IMR-90 (cell line): ENCODE data around the gene UQCRC2. TPM values are rescaled to one million over a fixed set of nuclear protein-coding genes. Genes with fewer than 3 reads are reported as not detected.

Experiments
- ATAC-seq: fragments of 200-7000 bp; cut with Tn5 transposase; 2 replicates; pipeline ENCODE4 v1.9.1; 2020; ENCODE audit warnings: low read depth, mild to moderate bottlenecking, moderate library complexity
- BruUV-seq: library from RNA; stranded (reverse); fragments of 400-500 nt; replicated peaks from 2 replicates; lab custom pipeline; 2021; lab: Mats Ljungman, UMichigan
- CTCF ChIA-PET: fragments of 300-600 bp; formaldehyde crosslinking; extraction: SDS; loops from one replicate; lab custom pipeline; 2021; ENCODE audit warnings: antibody characterized with exemption; lab: Yijun Ruan, JAX
- POLR2A ChIA-PET: fragments of 300-600 bp; sonication (Branson Sonifier 250); formaldehyde crosslinking; loops from one replicate; lab custom pipeline; 2022; ENCODE audit warnings: antibody characterized with exemption; ENCODE audit not compliant: unreplicated experiment; lab: Charles Lee
- DNase-seq: peaks from one replicate; pipeline ENCODE4 v3.0.0; 2013
- H2AFZ ChIP-seq: replicated peaks from 2 replicates; pipeline ENCODE3; 2013; ENCODE audit warnings: low read length, mild to moderate bottlenecking; ENCODE audit not compliant: poor library complexity
- H2AK5ac ChIP-seq: 2 replicates; pipeline ENCODE4 v1.6.1; 2013; ENCODE audit warnings: low read depth, low read length, inconsistent platforms
- H2AK9ac ChIP-seq: replicated peaks from 2 replicates; pipeline ENCODE3; 2013; ENCODE audit warnings: mild to moderate bottlenecking, low read depth, low read length, moderate library complexity; ENCODE audit not compliant: poor library complexity
- H2BK120ac ChIP-seq: 2 replicates; pipeline ENCODE4 v1.6.1; 2013; ENCODE audit warnings: low read depth, low read length, inconsistent platforms
- H2BK15ac ChIP-seq: 3 replicates; pipeline ENCODE4 v1.6.1; 2013; ENCODE audit warnings: low read depth, low read length, inconsistent platforms
- H2BK20ac ChIP-seq: 2 replicates; pipeline ENCODE4 v1.6.1; 2013; ENCODE audit warnings: low read depth, mild to moderate bottlenecking, inconsistent platforms, low read length, moderate library complexity
- H2BK5ac ChIP-seq: 2 replicates; pipeline ENCODE4 v1.6.1; 2013; ENCODE audit warnings: mild to moderate bottlenecking, low read depth, low read length, inconsistent platforms; ENCODE audit not compliant: poor library complexity, severe bottlenecking
- H3K14ac ChIP-seq: replicated peaks from 2 replicates; pipeline ENCODE4 v1.6.1; 2013; ENCODE audit warnings: low read depth, low read length, inconsistent platforms
- H3K18ac ChIP-seq: 2 replicates; pipeline ENCODE4 v1.6.1; 2013; ENCODE audit warnings: low read depth, low read length, control low read depth
- H3K23ac ChIP-seq: 2 replicates; pipeline ENCODE4 v1.6.1; 2013; ENCODE audit warnings: low read depth, low read length, inconsistent platforms
- H3K27ac ChIP-seq: 2 replicates; pipeline ENCODE4 v1.5.1; 2013; ENCODE audit warnings: mild to moderate bottlenecking, control low read depth, low read length; ENCODE audit not compliant: insufficient read depth
- H3K27me3 ChIP-seq: 2 replicates; pipeline ENCODE4 v1.6.1; 2013; ENCODE audit warnings: low read length; ENCODE audit not compliant: control insufficient read depth, insufficient read depth
- H3K36me3 ChIP-seq: 2 replicates; pipeline ENCODE4 v1.6.1; 2013; ENCODE audit warnings: low read length, mixed read lengths; ENCODE audit not compliant: control insufficient read depth, insufficient read depth
- H3K4ac ChIP-seq: 2 replicates; pipeline ENCODE4 v1.6.1; 2013; ENCODE audit warnings: low read depth, low read length, inconsistent platforms
- H3K4me1 ChIP-seq: 2 replicates; pipeline ENCODE4 v1.6.1; 2013; ENCODE audit warnings: low read length, mixed read lengths; ENCODE audit not compliant: control insufficient read depth, insufficient read depth
- H3K4me2 ChIP-seq: 2 replicates; pipeline ENCODE4 v1.6.1; 2013; ENCODE audit warnings: low read depth, mild to moderate bottlenecking, control low read depth, low read length, moderate library complexity
- H3K4me3 ChIP-seq: 2 replicates; pipeline ENCODE4 v1.5.1; 2013; ENCODE audit warnings: low read depth, mild to moderate bottlenecking, control low read depth, low read length, moderate library complexity; ENCODE audit not compliant: insufficient read depth
- H3K56ac ChIP-seq: 2 replicates; pipeline ENCODE4 v1.6.1; 2013; ENCODE audit warnings: low read length, inconsistent platforms; ENCODE audit not compliant: insufficient read depth; ENCODE audit errors: extremely low read depth
- H3K79me1 ChIP-seq, 2 experiments: 2 replicates each; pipeline ENCODE4 v1.6.1; 2013; ENCODE audit warnings: low read length in 2 of 2, inconsistent platforms in 1 of 2, low read depth in 1 of 2
- H3K9ac ChIP-seq: 2 replicates; pipeline ENCODE4 v1.6.1; 2013; ENCODE audit warnings: low read depth, low read length, control low read depth
- H3K9me1 ChIP-seq: 2 replicates; pipeline ENCODE4 v1.6.1; 2013; ENCODE audit warnings: low read length, inconsistent platforms; ENCODE audit not compliant: insufficient read depth
- H3K9me3 ChIP-seq: 2 replicates; pipeline ENCODE4 v1.6.1; 2013; ENCODE audit warnings: low read length; ENCODE audit not compliant: control insufficient read depth, insufficient read depth
- H4K20me1 ChIP-seq: 2 replicates; pipeline ENCODE4 v1.6.1; 2013; ENCODE audit warnings: low read length, inconsistent platforms; ENCODE audit not compliant: insufficient read depth
- H4K5ac ChIP-seq: 2 replicates; pipeline ENCODE4 v1.6.1; 2013; ENCODE audit warnings: mild to moderate bottlenecking, low read depth, low read length, control low read depth
- H4K8ac ChIP-seq, 2 experiments: 2 replicates each; pipeline ENCODE4 v1.6.1; 2013; ENCODE audit warnings: low read depth in 2 of 2, low read length in 2 of 2, control low read depth in 1 of 2, inconsistent platforms in 1 of 2
- H4K91ac ChIP-seq: 2 replicates; pipeline ENCODE4 v1.6.1; 2013; ENCODE audit warnings: low read depth, low read length, inconsistent platforms; ENCODE audit not compliant: insufficient read depth
- BHLHE40 ChIP-seq: fragments of 150-350 bp; IDR thresholded peaks from 2 replicates; pipeline ENCODE4 v1.6.1; 2016; ENCODE audit warnings: mild to moderate bottlenecking, low read depth, low read length
- CEBPB ChIP-seq: IDR thresholded peaks from 2 replicates; pipeline ENCODE4 v1.6.1; 2012; ENCODE audit warnings: low read depth, low read length, improper control_type of control experiment
- CHD1 ChIP-seq: IDR thresholded peaks from 2 replicates; pipeline ENCODE4 v1.6.1; 2012; ENCODE audit warnings: low read depth, low read length, improper control_type of control experiment
- CTCF ChIP-seq: conservative IDR thresholded peaks from 2 replicates; pipeline ENCODE4 v1.5.1; 2012; ENCODE audit warnings: mild to moderate bottlenecking, low read depth, low read length, improper control_type of control experiment
- ELK1 ChIP-seq: fragments of 150-350 bp; IDR thresholded peaks from 2 replicates; pipeline ENCODE4 v1.6.1; 2016; ENCODE audit warnings: low read depth, mild to moderate bottlenecking, low read length, moderate library complexity, borderline replicate concordance
- FOS ChIP-seq: fragments of 150-350 bp; IDR thresholded peaks from 2 replicates; pipeline ENCODE4 v1.6.1; 2016; ENCODE audit warnings: low read depth, low read length
- MAFK ChIP-seq: IDR thresholded peaks from 2 replicates; pipeline ENCODE4 v1.6.1; 2012; ENCODE audit warnings: low read depth, low read length, improper control_type of control experiment
- MAZ ChIP-seq: IDR thresholded peaks from 2 replicates; pipeline ENCODE4 v1.6.1; 2012; ENCODE audit warnings: low read depth, mild to moderate bottlenecking, low read length, improper control_type of control experiment, moderate library complexity, borderline replicate concordance
- MXI1 ChIP-seq: IDR thresholded peaks from 2 replicates; pipeline ENCODE4 v1.6.1; 2012; ENCODE audit warnings: low read depth, mild to moderate bottlenecking, low read length, moderate library complexity, borderline replicate concordance
- NFE2L2 ChIP-seq: fragments of 150-350 bp; IDR thresholded peaks from 2 replicates; pipeline ENCODE4 v1.6.1; 2016; ENCODE audit warnings: low read depth, mild to moderate bottlenecking, low read length
- POLR2A ChIP-seq: IDR thresholded peaks from 2 replicates; pipeline ENCODE4 v1.6.1; 2012; ENCODE audit warnings: mild to moderate bottlenecking, low read depth, low read length
- RAD21 ChIP-seq: IDR thresholded peaks from 2 replicates; pipeline ENCODE4 v1.6.1; 2012; ENCODE audit warnings: low read length, improper control_type of control experiment
- RCOR1 ChIP-seq: IDR thresholded peaks from 2 replicates; pipeline ENCODE4 v1.6.1; 2012; ENCODE audit warnings: mild to moderate bottlenecking, low read length, improper control_type of control experiment; ENCODE audit not compliant: insufficient replicate concordance
- RFX5 ChIP-seq: IDR thresholded peaks from 2 replicates; pipeline ENCODE4 v1.8.0; 2012; ENCODE audit warnings: low read depth, mild to moderate bottlenecking, low read length, moderate library complexity
- SMC3 ChIP-seq: fragments of 150-350 bp; IDR thresholded peaks from 2 replicates; pipeline ENCODE4 v1.6.1; 2016; ENCODE audit warnings: low read depth, mild to moderate bottlenecking, antibody characterized with exemption, low read length, moderate library complexity
- USF2 ChIP-seq: fragments of 150-350 bp; IDR thresholded peaks from 2 replicates; pipeline ENCODE4 v1.6.1; 2017; ENCODE audit warnings: mild to moderate bottlenecking, antibody characterized with exemption, low read length, low read depth
- WGBS, 2 experiments: methylation state at CpG; one replicate each; pipeline versions ENCODE4 v1.1.5 to v1.1.7; 2013; ENCODE audit warnings: missing lambda C conversion rate in 2 of 2; ENCODE audit not compliant: insufficient read length in 1 of 2; ENCODE audit errors: extremely low coverage in 2 of 2; 5-methylcytosine and 5-hydroxymethylcytosine counted together
- dilution Hi-C: fragments of 300-500 bp; cut with HindIII; formaldehyde crosslinking; loops from one replicate; pipeline ENCODE4 v1.14.3; 2018; ENCODE audit warnings: low sequenced_read_pairs; ENCODE audit not compliant: unreplicated experiment
- in situ Hi-C: fragments of 300-500 bp; cut with MboI; formaldehyde crosslinking; loops from 3 replicates; pipeline ENCODE4 v1.14.3; 2019; ENCODE audit warnings: low sequenced_read_pairs, inconsistent platforms, mixed read lengths
- intact Hi-C: fragments of 100-400 bp; cut with micrococcal nuclease; formaldehyde crosslinking; loops from 2 replicates; pipeline ENCODE4 v1.10.0; 2022
- polyA plus RNA-seq, 3 experiments: library from polyadenylated mRNA; depleted of rRNA; stranded (reverse); fragments of >200 nt; gene quantifications; 2 replicates each; pipeline ENCODE4 v1.2.3, GENCODE V29; 2012; ENCODE audit warnings: low replicate concordance in 1 of 3
- total RNA-seq: library from RNA; depleted of rRNA; stranded (reverse); fragments of >200 nt; gene quantifications from 2 replicates; pipeline ENCODE4 v1.2.3, GENCODE V29; 2012

The UQCRC2 gene
- total and polyA plus RNA-seq, 2 of the 4 experiments (the other 2 are of a cell fraction) = 191 to 284 TPM

- no peak for DNase-seq
- Histone ChIP-seq H3K4ac (no peak overlapping the region), H3K27ac (no peak overlapping the region), H4K91ac (no peak overlapping the region), H4K5ac (no peak overlapping the region), H4K8ac (no peak overlapping the region), H2AK9ac (no peak overlapping the region), H2BK20ac (no peak overlapping the region), H3K18ac (no peak overlapping the region), H3K27me3 (no peaks in the 10 kb centered on the region), H3K56ac (no peak overlapping the region), H3K9me3 (no peaks in the 10 kb centered on the region), H2BK15ac (no peak overlapping the region), H3K23ac (no peak overlapping the region), H2BK5ac (no peak overlapping the region), H3K9ac (no peak overlapping the region), H2AFZ (no peak overlapping the region), H3K14ac (no peak overlapping the region), H2BK120ac (no peak overlapping the region), H3K9me1 (no peaks in the 10 kb centered on the region), H3K36me3 (peaks cover 60% of the 10 kb centered on the region), H3K4me2 (no peak overlapping the region), H3K4me3 (no peak overlapping the region), H3K79me1 (peaks cover 0 to 3% of the 10 kb centered on the region in 2 experiments; a peak in 1 of 4 replicates), H3K4me1 (no peaks in the 10 kb centered on the region), H2AK5ac (no peak overlapping the region), H4K20me1 (no peaks in the 10 kb centered on the region)
- WGBS, 2 experiments = 100% methylated on average over 1 of the region's 4 CpGs; no CpG with 5 or more reads in 1 of the 2 experiments
- ChIA-PET CTCF (no interaction called here), POLR2A (interaction anchor here (0.7 kb wide), 1 partner anchor 11 kb away, joined by 3 read pairs; no protein-coding TSS in a partner anchor)
- in situ Hi-C loops = no loop called here
- dilution Hi-C loops = no loop called here
- no peak for ATAC-seq
- intact Hi-C loops = no loop called here
- TF ChIP-seq POLR2A (no peak), RFX5 (no peak), RAD21 (no peak), USF2 (no peak), MXI1 (no peak), RCOR1 (no peak), FOS (no peak), CTCF (no peak), CHD1 (no peak), ELK1 (no peak), SMC3 (no peak), MAZ (no peak), NFE2L2 (no peak), MAFK (no peak), BHLHE40 (no peak), CEBPB (no peak)
- no TSS peak for BruUV-seq
Measured at GRCh38 chr16:21980032-21980431, 26.9 kb downstream of the UQCRC2 start.
